ENCODE results near the gene FBXL20. TPM values are rescaled to one million over a fixed set of nuclear protein-coding genes. Genes with fewer than 3 reads are reported as not detected.

Gene FBXL20
- polyA plus RNA-seq, 1 donor (not counting 4 experiments of a cell fraction or from before 2014, with no cell fraction given) = 4.9 TPM

GRCh38 chr17:39243155-39243554 lies 158.3 kb downstream of the FBXL20 start:
- H3K27ac ChIP-seq (ENCODE audit: control insufficient read depth, insufficient read depth, low read length) = no peak overlapping the region
- no peaks in the 10 kb centered on the region for H3K9me3 ChIP-seq (ENCODE audit: control insufficient read depth, low read depth, low read length)
- no peaks in the 10 kb centered on the region for H3K36me3 ChIP-seq (ENCODE audit: control insufficient read depth in 2 of 2, extremely low read depth in 1 of 2, insufficient read depth in 2 of 2, low read length in 2 of 2)
- no peaks in the 10 kb centered on the region for H3K27me3 ChIP-seq (ENCODE audit: control insufficient read depth, extremely low read depth, insufficient read depth, low read length)
- no peak overlapping the region for H3K4me3 ChIP-seq (ENCODE audit: control insufficient read depth in 2 of 3, extremely low read depth in 1 of 3, insufficient read depth in 2 of 3, low read depth in 1 of 3, low read length in 3 of 3)
- no peak overlapping the region for H2AFZ ChIP-seq (ENCODE audit: control insufficient read depth, low read length)
- no peaks in the 10 kb centered on the region for H3K79me2 ChIP-seq (ENCODE audit: control insufficient read depth, insufficient read depth, low read length)
- H3K4me2 ChIP-seq (ENCODE audit: control insufficient read depth, extremely low read depth, insufficient read depth, low read depth, low read length) = no peak overlapping the region
- TF ChIP-seq EZH2 (IDR thresholded peaks at IDR 0.05; ENCODE audit: low read length) (no peak), CTCF (optimal IDR thresholded peaks at IDR 0.05 in 1 of 3, IDR thresholded peaks at IDR 0.05 in 1 of 3, conservative IDR thresholded peaks at IDR 0.05 in 1 of 3; ENCODE audit: extremely low read depth in 1 of 3, insufficient read depth in 2 of 3, low read length in 3 of 3) (no peak)
- no peaks in the 10 kb centered on the region for H3K9me1 ChIP-seq (ENCODE audit: control insufficient read depth, extremely low read depth, insufficient read depth, low read length)
- H4K20me1 ChIP-seq (ENCODE audit: control insufficient read depth, extremely low read depth, insufficient read depth, low read length) = no peaks in the 10 kb centered on the region
- peaks cover 6% of the 10 kb centered on the region for H3K4me1 ChIP-seq (ENCODE audit: control insufficient read depth, extremely low read depth, insufficient read depth, low read length)
- FAIRE-seq (no peak), DNase-seq (ENCODE audit: low read depth, low spot score) (no peak)
- dilution Hi-C loops (cut with MboI; ENCODE audit: extremely low pct_ligation_motif_present, low sequenced_read_pairs) = no loop called here
- no peak overlapping the region for H3K9ac ChIP-seq (ENCODE audit: control insufficient read depth, extremely low read depth, insufficient read depth, low read length)

- Histone ChIP-seq H3K9ac (ENCODE audit: control insufficient read depth, extremely low read depth, insufficient read depth, low read length) (no peak overlapping the region), H3K36me3 (ENCODE audit: control insufficient read depth in 2 of 2, extremely low read depth in 1 of 2, insufficient read depth in 2 of 2, low read length in 2 of 2) (no peaks in the 10 kb centered on the region), H3K4me1 (ENCODE audit: control insufficient read depth, extremely low read depth, insufficient read depth, low read length) (peaks cover 6% of the 10 kb centered on the region), H2AFZ (ENCODE audit: control insufficient read depth, low read length) (no peak overlapping the region), H4K20me1 (ENCODE audit: control insufficient read depth, extremely low read depth, insufficient read depth, low read length) (no peaks in the 10 kb centered on the region), H3K4me2 (ENCODE audit: control insufficient read depth, extremely low read depth, insufficient read depth, low read depth, low read length) (no peak overlapping the region), H3K27me3 (ENCODE audit: control insufficient read depth, extremely low read depth, insufficient read depth, low read length) (no peaks in the 10 kb centered on the region), H3K9me1 (ENCODE audit: control insufficient read depth, extremely low read depth, insufficient read depth, low read length) (no peaks in the 10 kb centered on the region), H3K4me3 (ENCODE audit: control insufficient read depth in 2 of 3, extremely low read depth in 1 of 3, insufficient read depth in 2 of 3, low read depth in 1 of 3, low read length in 3 of 3) (no peak overlapping the region), H3K27ac (ENCODE audit: control insufficient read depth, insufficient read depth, low read length) (no peak overlapping the region), H3K9me3 (ENCODE audit: control insufficient read depth, low read depth, low read length) (no peaks in the 10 kb centered on the region), H3K79me2 (ENCODE audit: control insufficient read depth, insufficient read depth, low read length) (no peaks in the 10 kb centered on the region)
- no peak for DNase-seq (ENCODE audit: low read depth, low spot score)
- dilution Hi-C loops (cut with MboI; ENCODE audit: extremely low pct_ligation_motif_present, low sequenced_read_pairs) = no loop called here
- no peak for FAIRE-seq
- TF ChIP-seq CTCF (optimal IDR thresholded peaks at IDR 0.05 in 1 of 3, IDR thresholded peaks at IDR 0.05 in 1 of 3, conservative IDR thresholded peaks at IDR 0.05 in 1 of 3; ENCODE audit: extremely low read depth in 1 of 3, insufficient read depth in 2 of 3, low read length in 3 of 3) = no peak
- no peak for TF ChIP-seq EZH2 (IDR thresholded peaks at IDR 0.05; ENCODE audit: low read length)
Observed at GRCh38 chr17:39240631-39241030, 160.8 kb downstream of the FBXL20 start.
